Activated CD8-positive, alpha-beta T cell treated with anti-CD3 and anti-CD28 coated beads for 36 hours (primary cell): Measurements from ENCODE around the gene NRAP. TPM values are rescaled to one million over a fixed set of nuclear protein-coding genes. Genes with fewer than 3 reads are reported as not detected.

Experiments
- ATAC-seq: fragments of 200-7000 bp; cut with Tn5 transposase; one replicate; pipeline ENCODE4 v1.10.0; 2021; ENCODE audit warnings: mild to moderate bottlenecking, moderate library complexity
- CTCF ChIA-PET: fragments of 350-600 bp; sonication (Branson Sonifier 250); formaldehyde crosslinking; loops from one replicate; lab custom pipeline; 2021; ENCODE audit warnings: antibody characterized with exemption; lab: Charles Lee
- POLR2A ChIA-PET: fragments of 350-600 bp; sonication (Branson Sonifier 250); formaldehyde crosslinking; loops from one replicate; lab custom pipeline; 2021; ENCODE audit warnings: antibody characterized with exemption; lab: Charles Lee
- DNase-seq: peaks from one replicate; pipeline ENCODE4 v3.0.0-alpha.2; 2020
- H3K27ac Mint-ChIP-seq: one replicate; pipeline ENCODE4 v1.8.0; 2021; ENCODE audit warnings: mild to moderate bottlenecking, mixed read lengths
- H3K27me3 Mint-ChIP-seq: one replicate; pipeline ENCODE4 v1.8.0; 2021; ENCODE audit warnings: mixed read lengths
- H3K36me3 Mint-ChIP-seq: one replicate; pipeline ENCODE4 v1.8.0; 2021; ENCODE audit warnings: low read depth, mixed read lengths
- H3K4me1 Mint-ChIP-seq: one replicate; pipeline ENCODE4 v1.8.0; 2021; ENCODE audit warnings: low read depth, mixed read lengths
- H3K4me3 Mint-ChIP-seq: one replicate; pipeline ENCODE4 v1.8.0; 2021; ENCODE audit warnings: mild to moderate bottlenecking, moderate library complexity, mixed read lengths
- H3K9me3 Mint-ChIP-seq: one replicate; pipeline ENCODE4 v1.8.0; 2021; ENCODE audit warnings: mixed read lengths
- CTCF ChIP-seq: fragments of 200-600 bp; IDR thresholded peaks from one replicate; pipeline ENCODE4 v1.8.0; 2022; ENCODE audit warnings: antibody characterized with exemption, mild to moderate bottlenecking
- intact Hi-C: fragments of 100-400 bp; cut with micrococcal nuclease; formaldehyde crosslinking; loops from one replicate; pipeline ENCODE4 v1.10.0; 2022
- total RNA-seq, 2 experiments: library from RNA; stranded (reverse); gene quantifications; one replicate each; pipeline ENCODE4 v1.2.3, GENCODE V29; 2021

NRAP gene
- total RNA-seq, 2 experiments from 2014 or later: not detected

GRCh38 chr10:113560071-113560470 lies 103.8 kb downstream of the NRAP start:
- peaks cover 18% of the 10 kb centered on the region for H3K27me3 Mint-ChIP-seq
- H3K4me1 Mint-ChIP-seq: no peaks in the 10 kb centered on the region
- POLR2A ChIA-PET: no interaction called here

GRCh38 chr10:113557903-113558321 lies 105.9 kb downstream of the NRAP start:
- TF ChIP-seq CTCF: no peak
- H3K27me3 Mint-ChIP-seq: peaks cover 20% of the 10 kb centered on the region
- no peak overlapping the region for H3K4me3 Mint-ChIP-seq
- no peak for DNase-seq
- no peaks in the 10 kb centered on the region for H3K4me1 Mint-ChIP-seq
- ATAC-seq: no peak
- ChIA-PET CTCF (no interaction called here), POLR2A (no interaction called here)
- H3K9me3 Mint-ChIP-seq: no peaks in the 10 kb centered on the region
- no peak overlapping the region for H3K27ac Mint-ChIP-seq
- intact Hi-C loops: no loop called here
- no peaks in the 10 kb centered on the region for H3K36me3 Mint-ChIP-seq

More at GRCh38 chr10:113560071-113560470, 103.8 kb downstream of the NRAP start:
- CTCF ChIA-PET: no interaction called here
- Mint-ChIP-seq H3K36me3 (no peaks in the 10 kb centered on the region), H3K4me3 (no peak overlapping the region), H3K27ac (no peak overlapping the region), H3K9me3 (no peaks in the 10 kb centered on the region)
- intact Hi-C loops: loop anchor here (5.0 to 10.0 kb wide), 2 partner anchors 33 to 1085 kb away; no protein-coding TSS in a partner anchor
- DNase-seq (no peak), ATAC-seq (no peak)
- no peak for TF ChIP-seq CTCF

- DNase-seq (no peak), ATAC-seq (no peak)
- ChIA-PET POLR2A (no interaction called here), CTCF (no interaction called here)
- intact Hi-C loops: no loop called here
- no peak overlapping the region for H3K27ac Mint-ChIP-seq
- no peaks in the 10 kb centered on the region for H3K4me1 Mint-ChIP-seq
- H3K27me3 Mint-ChIP-seq: peaks cover 20% of the 10 kb centered on the region
- no peak overlapping the region for H3K4me3 Mint-ChIP-seq
- no peak for TF ChIP-seq CTCF
- no peaks in the 10 kb centered on the region for H3K36me3 Mint-ChIP-seq
- no peaks in the 10 kb centered on the region for H3K9me3 Mint-ChIP-seq
These were observed 106.4 kb downstream of the NRAP start for GRCh38 chr10:113557424-113557862.

- intact Hi-C loops: no loop called here
- Mint-ChIP-seq H3K4me3 (no peak overlapping the region), H3K36me3 (no peaks in the 10 kb centered on the region), H3K4me1 (no peaks in the 10 kb centered on the region), H3K9me3 (no peaks in the 10 kb centered on the region), H3K27me3 (peaks cover 20% of the 10 kb centered on the region), H3K27ac (no peak overlapping the region)
- ChIA-PET CTCF (interaction anchor here (0.6 to 1.2 kb wide), 2 partner anchors 8 to 11 kb away, joined by 3 to 5 read pairs; no protein-coding TSS in a partner anchor), POLR2A (no interaction called here)
- DNase-seq: no peak
- no peak for TF ChIP-seq CTCF
- no peak for ATAC-seq
These were observed 108.1 kb downstream of the NRAP start for GRCh38 chr10:113555751-113556150.

GRCh38 chr10:113555245-113555644 lies 108.6 kb downstream of the NRAP start:
- Mint-ChIP-seq H3K9me3 (no peaks in the 10 kb centered on the region), H3K4me3 (no peak overlapping the region), H3K4me1 (no peaks in the 10 kb centered on the region), H3K27me3 (peaks cover 20% of the 10 kb centered on the region), H3K27ac (no peak overlapping the region), H3K36me3 (no peaks in the 10 kb centered on the region)
- no peak for DNase-seq
- TF ChIP-seq CTCF: no peak
- no peak for ATAC-seq
- ChIA-PET POLR2A (no interaction called here), CTCF (interaction anchor here (1.1 to 1.2 kb wide), 2 partner anchors 8 to 55 kb away, joined by 3 to 5 read pairs; no protein-coding TSS in a partner anchor)
- intact Hi-C loops: no loop called here
